OCI-LY7 (cell line): ENCODE data around the gene COL5A1. TPM values are rescaled to one million over a fixed set of nuclear protein-coding genes. Genes with fewer than 3 reads are reported as not detected.

Experiments used
- BruUV-seq: library from RNA; stranded (reverse); fragments of 400-500 nt; replicated peaks from 2 replicates; lab custom pipeline; 2021; lab: Mats Ljungman, UMichigan
- CTCF ChIA-PET: fragments of 300-600 bp; sonication (Branson Sonifier 250); formaldehyde crosslinking; loops from one replicate; lab custom pipeline; 2022; ENCODE audit warnings: antibody characterized with exemption; ENCODE audit not compliant: unreplicated experiment; lab: Charles Lee
- POLR2A ChIA-PET: fragments of 300-600 bp; sonication (Branson Sonifier 250); formaldehyde crosslinking; loops from one replicate; lab custom pipeline; 2022; ENCODE audit warnings: antibody characterized with exemption; lab: Charles Lee
- DNase-seq: peaks from one replicate; pipeline ENCODE4 v3.0.0-alpha.2; 2015; ENCODE audit warnings: low spot score
- H2AFZ ChIP-seq: fragments of 200-600 bp; sonication (generic), shearing (Covaris generic); 2 replicates; pipeline ENCODE4 v1.6.1; 2014; ENCODE audit warnings: mild to moderate bottlenecking, antibody characterized with exemption, low read length, moderate library complexity
- H3K27ac ChIP-seq: fragments of 200-600 bp; sonication (generic); 2 replicates; pipeline ENCODE4 v1.5.1; 2014; ENCODE audit warnings: mixed run types, low read depth, mild to moderate bottlenecking, moderate library complexity, low read length, inconsistent platforms; ENCODE audit not compliant: poor library complexity, severe bottlenecking
- H3K36me3 ChIP-seq: fragments of 200-600 bp; sonication (generic); 2 replicates; pipeline ENCODE4 v1.6.1; 2014; ENCODE audit warnings: mild to moderate bottlenecking, antibody characterized with exemption, low read length, moderate library complexity, mixed read lengths; ENCODE audit not compliant: insufficient read depth
- H3K4me1 ChIP-seq: fragments of 200-600 bp; sonication (generic); 2 replicates; pipeline ENCODE4 v1.5.1; 2014; ENCODE audit warnings: mild to moderate bottlenecking, low read length; ENCODE audit not compliant: insufficient read depth, poor library complexity, severe bottlenecking
- H3K4me2 ChIP-seq: fragments of 200-600 bp; sonication (generic); 2 replicates; pipeline ENCODE4 v1.6.1; 2014; ENCODE audit warnings: mild to moderate bottlenecking, low read length
- H3K4me3 ChIP-seq: fragments of 200-600 bp; sonication (generic); 2 replicates; pipeline ENCODE4 v1.5.1; 2014; ENCODE audit warnings: mild to moderate bottlenecking, low read depth, low read length; ENCODE audit not compliant: poor library complexity, severe bottlenecking
- H3K79me2 ChIP-seq: fragments of 200-600 bp; sonication (generic); 2 replicates; pipeline ENCODE4 v1.6.1; 2016; ENCODE audit warnings: low read depth, mild to moderate bottlenecking, low read length, moderate library complexity, mixed read lengths; ENCODE audit not compliant: insufficient read depth
- H3K9me2 ChIP-seq: fragments of 200-600 bp; sonication (generic); 2 replicates; pipeline ENCODE4 v1.6.1; 2016; ENCODE audit warnings: mild to moderate bottlenecking, low read length, mixed read lengths; ENCODE audit not compliant: insufficient read depth
- H3K9me3 ChIP-seq: fragments of 200-600 bp; sonication (generic); 2 replicates; pipeline ENCODE4 v1.6.1; 2014; ENCODE audit warnings: mild to moderate bottlenecking, mixed run types, low read length, mixed read lengths
- H4K20me1 ChIP-seq: fragments of 200-600 bp; sonication (generic); 2 replicates; pipeline ENCODE4 v1.6.1; 2014; ENCODE audit warnings: mild to moderate bottlenecking, antibody characterized with exemption, low read length, moderate library complexity, mixed read lengths; ENCODE audit not compliant: insufficient read depth
- CTCF ChIP-seq: fragments of 200-600 bp; sonication (generic); conservative IDR thresholded peaks from 2 replicates; pipeline ENCODE4 v1.5.1; 2014; ENCODE audit warnings: mild to moderate bottlenecking, antibody characterized with exemption, low read length, moderate library complexity, mixed read lengths
- EZH2phosphoT487 ChIP-seq: fragments of 200-600 bp; sonication (generic); IDR thresholded peaks from 2 replicates; pipeline ENCODE4 v1.6.1; 2018; ENCODE audit warnings: low read depth, borderline replicate concordance, mild to moderate bottlenecking, mixed run types, antibody characterized with exemption, low read length, moderate library complexity, mixed read lengths
- intact Hi-C: fragments of 100-400 bp; cut with micrococcal nuclease; formaldehyde crosslinking; loops from one replicate; pipeline ENCODE4 v1.10.0; 2022; ENCODE audit not compliant: unreplicated experiment
- total RNA-seq, 2 experiments: library from RNA; depleted of rRNA in 1 of 2; stranded (reverse); fragments of >200 nt in 1 of 2; shearing (Covaris generic) in 1 of 2; gene quantifications; 2 replicates each; pipeline ENCODE4 v1.2.3, GENCODE V29; 2014 to 2022

The COL5A1 gene
- total RNA-seq, 2 experiments from 2014 or later = 12.2 to 28.6 TPM

GRCh38 chr9:134639994-134640393, 1.6 kb upstream of the COL5A1 start:
- intact Hi-C loops = no loop called here

GRCh38 chr9:134640506-134641172, 964 bp upstream of the COL5A1 start:
- DNase-seq = no peak
- Histone ChIP-seq H4K20me1 (no peaks in the 10 kb centered on the region), H3K4me1 (no peaks in the 10 kb centered on the region), H3K27ac (no peak overlapping the region), H3K79me2 (no peaks in the 10 kb centered on the region), H3K36me3 (no peaks in the 10 kb centered on the region), H3K9me2 (no peaks in the 10 kb centered on the region), H3K4me3 (no peak overlapping the region), H3K4me2 (no peak overlapping the region), H3K9me3 (no peaks in the 10 kb centered on the region), H2AFZ (no peak overlapping the region)
- intact Hi-C loops = no loop called here
- ChIA-PET CTCF (interaction anchor here (0.6 kb wide), 1 partner anchor 293 kb away, joined by 4 read pairs; no protein-coding TSS in a partner anchor), POLR2A (interaction anchor here (0.5 kb wide), 1 partner anchor 639 kb away, joined by 3 read pairs; no protein-coding TSS in a partner anchor)
- BruUV-seq = no TSS peak
- no peak for TF ChIP-seq EZH2phosphoT487

More at GRCh38 chr9:134639994-134640393, 1.6 kb upstream of the COL5A1 start:
- Histone ChIP-seq H3K79me2 (no peaks in the 10 kb centered on the region), H4K20me1 (no peaks in the 10 kb centered on the region), H3K27ac (no peak overlapping the region), H3K9me2 (no peaks in the 10 kb centered on the region), H3K4me1 (no peaks in the 10 kb centered on the region), H3K4me3 (no peak overlapping the region), H3K4me2 (no peak overlapping the region), H2AFZ (no peak overlapping the region), H3K36me3 (no peaks in the 10 kb centered on the region), H3K9me3 (no peaks in the 10 kb centered on the region)
- BruUV-seq = no TSS peak
- TF ChIP-seq EZH2phosphoT487 (no peak), CTCF (no peak)
- ChIA-PET CTCF (no interaction called here), POLR2A (no interaction called here)
- DNase-seq = no peak

- ChIA-PET POLR2A (no interaction called here), CTCF (no interaction called here)
- H4K20me1 ChIP-seq = no peaks in the 10 kb centered on the region
- no peak overlapping the region for H2AFZ ChIP-seq
- no peaks in the 10 kb centered on the region for H3K4me1 ChIP-seq
- no peaks in the 10 kb centered on the region for H3K9me2 ChIP-seq
- no TSS peak for BruUV-seq
- DNase-seq = no peak
- no peak overlapping the region for H3K4me3 ChIP-seq
- H3K9me3 ChIP-seq = no peaks in the 10 kb centered on the region
- H3K79me2 ChIP-seq = no peaks in the 10 kb centered on the region
- intact Hi-C loops = no loop called here
- no peaks in the 10 kb centered on the region for H3K36me3 ChIP-seq
- TF ChIP-seq CTCF = no peak
- TF ChIP-seq EZH2phosphoT487 = no peak
- no peak overlapping the region for H3K27ac ChIP-seq
- H3K4me2 ChIP-seq = no peak overlapping the region
Observed at GRCh38 chr9:134641990-134642384, 384 bp downstream of the COL5A1 start.
